CD4-positive, CD25-positive, alpha-beta regulatory T cell (primary cell): ENCODE data around the gene LMX1B. TPM values are rescaled to one million over a fixed set of nuclear protein-coding genes. Genes with fewer than 3 reads are reported as not detected.

Experiments
- ATAC-seq, 2 donors: fragments of 150-1000 bp; cut with Tn5 transposase; one replicate each; pipeline ENCODE4 v1.10.0; 2021; ENCODE audit warnings: low read depth in 2 of 2, moderate number of reproducible peaks in 2 of 2, moderate library complexity in 1 of 2
- DNase-seq, 3 donors: peaks; one replicate each; pipeline versions ENCODE4 v3.0.0 to v3.0.0-alpha.2; 2012 to 2022; ENCODE audit warnings: mixed read lengths in 1 of 3
- H3K27ac ChIP-seq: one replicate; pipeline ENCODE4 v1.7.0; 2013; ENCODE audit warnings: mild to moderate bottlenecking, low read length; ENCODE audit not compliant: insufficient read depth, poor library complexity, severe bottlenecking
- H3K27me3 ChIP-seq: one replicate; pipeline ENCODE4 v1.7.0; 2013; ENCODE audit warnings: low read length; ENCODE audit not compliant: control insufficient read depth, insufficient read depth
- H3K36me3 ChIP-seq: one replicate; pipeline ENCODE4 v1.7.0; 2013; ENCODE audit warnings: mild to moderate bottlenecking, low read length, moderate library complexity; ENCODE audit not compliant: control insufficient read depth, insufficient read depth
- H3K4me1 ChIP-seq: 2 replicates; pipeline ENCODE4 v1.7.0; 2013; ENCODE audit warnings: mild to moderate bottlenecking, low read length; ENCODE audit not compliant: insufficient read depth, control insufficient read depth, poor library complexity, severe bottlenecking
- H3K4me3 ChIP-seq: one replicate; pipeline ENCODE4 v1.7.0; 2013; ENCODE audit warnings: low read depth, mild to moderate bottlenecking, low read length, moderate library complexity
- H3K9me3 ChIP-seq, 2 experiments: 1 replicate in 1 of 2; 2 replicates in 1 of 2; pipeline ENCODE4 v1.7.0; 2013; ENCODE audit warnings: low read length in 2 of 2, mild to moderate bottlenecking in 1 of 2, moderate library complexity in 1 of 2; ENCODE audit not compliant: control insufficient read depth in 2 of 2
- H3K27ac Mint-ChIP-seq, 3 donors: one replicate each; pipeline ENCODE4 v1.8.0; 2020 to 2022; ENCODE audit warnings: mild to moderate bottlenecking in 3 of 3, mixed read lengths in 3 of 3, moderate library complexity in 2 of 3
- H3K27me3 Mint-ChIP-seq: one replicate; pipeline ENCODE4 v1.8.0; 2022; ENCODE audit warnings: mild to moderate bottlenecking, mixed read lengths
- H3K36me3 Mint-ChIP-seq: one replicate; pipeline ENCODE4 v1.8.0; 2020; ENCODE audit warnings: mixed read lengths
- H3K4me1 Mint-ChIP-seq, 4 donors: one replicate each; pipeline ENCODE4 v1.8.0; 2020 to 2022; ENCODE audit warnings: mixed read lengths in 4 of 4, mild to moderate bottlenecking in 1 of 4
- H3K4me3 Mint-ChIP-seq, 4 donors: one replicate each; pipeline ENCODE4 v1.8.0; 2020 to 2022; ENCODE audit warnings: mild to moderate bottlenecking in 4 of 4, mixed read lengths in 4 of 4, moderate library complexity in 3 of 4
- H3K9me3 Mint-ChIP-seq, 7 donors: one replicate each; pipeline ENCODE4 v1.8.0; 2020 to 2022; ENCODE audit warnings: mixed read lengths in 7 of 7, mild to moderate bottlenecking in 3 of 7, moderate library complexity in 2 of 7
- polyA plus RNA-seq, 4 donors: library from polyadenylated mRNA; unstranded; fragments of 300-500 nt; fragmentation: Illumina TruSeq; gene quantifications; one replicate each; pipeline ENCODE4 v1.2.3, GENCODE V29; 2021
- total RNA-seq: library from RNA; stranded (reverse); gene quantifications from one replicate; pipeline ENCODE4 v1.2.3, GENCODE V29; 2022

LMX1B gene
- total and polyA plus RNA-seq, 5 donors from 2014 or later = not detected

DNA sequence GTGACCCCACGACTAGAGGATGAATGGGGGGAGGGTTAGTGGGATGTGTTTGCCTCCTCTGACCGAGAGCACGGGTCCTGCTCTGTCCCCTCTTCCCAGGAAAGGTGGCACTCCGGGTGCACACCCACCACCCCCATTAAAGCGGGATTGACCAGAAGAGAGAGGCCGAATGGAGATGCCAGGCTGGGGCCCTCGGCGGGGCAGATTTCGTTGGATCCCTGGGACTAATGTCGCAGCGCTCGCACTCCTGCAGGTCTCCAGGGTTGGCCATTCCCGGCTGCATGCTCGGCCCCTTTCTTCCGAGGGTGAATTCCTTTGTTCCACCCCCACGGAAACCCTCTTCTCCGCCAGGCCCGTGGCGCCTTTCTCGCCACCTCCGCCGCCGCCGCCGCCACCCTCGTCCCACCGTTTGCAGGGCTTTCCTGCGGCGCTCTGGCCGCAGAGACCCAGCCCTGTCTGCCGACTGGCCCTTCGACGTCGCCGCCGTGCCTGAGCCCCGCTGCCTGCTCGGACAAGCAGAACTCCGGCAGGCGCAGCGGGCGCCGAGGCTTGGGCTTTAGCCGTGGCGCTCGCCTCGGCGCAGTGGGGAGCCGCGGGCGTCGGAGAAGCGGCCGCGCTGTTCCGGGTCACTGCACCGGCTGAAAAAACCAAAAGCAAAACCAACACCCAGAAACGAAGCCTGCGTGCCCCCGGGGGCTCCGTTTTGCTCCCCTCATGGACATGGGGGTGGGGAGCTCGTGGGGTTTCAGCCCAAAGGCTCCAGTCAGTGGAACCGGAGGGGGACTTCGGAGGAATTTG, 11.8 kb downstream of the LMX1B start:
- ATAC-seq (no peak), DNase-seq (peak in 1 of 3 donors; percentile 18)
- Mint-ChIP-seq H3K4me1 (peaks cover 3 to 14% (median 5%) of the 10 kb centered on the region in 4 donors), H3K9me3 (peaks cover 0 to 8% (median 0%) of the 10 kb centered on the region in 7 donors), H3K36me3 (no peaks in the 10 kb centered on the region), H3K27me3 (peaks cover 82% of the 10 kb centered on the region), H3K27ac (no peak overlapping the region), H3K4me3 (peak overlapping the region in 3 of 4 donors; percentile 67 to 80 (median 70))
- H3K36me3 ChIP-seq = no peaks in the 10 kb centered on the region
- H3K4me3 ChIP-seq = peak overlapping the region; percentile 13
- H3K4me1 ChIP-seq = peaks cover 12% of the 10 kb centered on the region
- no peaks in the 10 kb centered on the region for H3K9me3 ChIP-seq
- H3K27me3 ChIP-seq = peaks cover 14% of the 10 kb centered on the region
- no peak overlapping the region for H3K27ac ChIP-seq

DNA sequence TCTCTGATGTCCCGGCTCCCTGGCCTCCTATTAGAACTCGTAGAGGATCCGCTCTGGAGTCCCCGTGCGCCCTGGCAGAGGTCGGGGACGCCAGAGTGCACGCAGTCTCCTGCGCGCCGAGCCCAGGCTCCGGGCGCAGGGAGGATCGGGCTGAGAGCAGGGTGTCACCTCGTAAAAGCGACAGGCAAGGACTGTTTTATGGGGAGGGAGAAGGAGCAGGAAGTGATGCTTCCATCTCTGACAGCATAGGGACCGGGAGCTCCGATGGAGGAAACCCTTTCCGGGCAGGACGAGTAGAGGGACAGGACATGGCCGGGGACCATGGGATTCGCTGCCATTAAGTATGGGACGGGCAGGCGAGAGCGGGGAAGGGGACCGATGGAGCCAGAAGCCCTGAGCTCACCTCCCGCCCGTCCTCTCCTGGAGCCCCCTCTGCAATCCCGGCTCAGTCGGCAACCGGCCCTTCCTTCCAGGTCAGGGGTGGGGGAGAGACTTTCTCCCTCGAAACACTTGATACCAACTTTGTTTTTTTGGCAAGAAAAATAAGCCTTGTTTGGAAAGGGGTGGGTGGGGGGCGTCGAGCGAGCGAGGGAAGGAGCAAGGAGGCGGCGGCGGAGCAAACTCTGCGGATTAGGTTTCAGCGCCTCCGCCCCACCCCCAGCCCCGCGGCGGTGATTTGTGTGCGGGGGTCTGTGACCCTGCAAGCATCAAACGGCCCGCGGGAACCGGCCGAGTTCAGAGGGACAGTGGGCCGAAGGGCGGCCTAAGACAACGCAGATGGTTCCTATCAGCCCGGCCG, 12.6 kb downstream of the LMX1B start:
- H3K36me3 Mint-ChIP-seq = no peaks in the 10 kb centered on the region
- peak overlapping the region in 3 of 4 donors; percentile 66 to 80 (median 67) for H3K4me3 Mint-ChIP-seq
- H3K27me3 Mint-ChIP-seq = peaks cover 78% of the 10 kb centered on the region
- H3K36me3 ChIP-seq = no peaks in the 10 kb centered on the region
- peaks cover 3 to 14% (median 5%) of the 10 kb centered on the region in 4 donors for H3K4me1 Mint-ChIP-seq
- ATAC-seq (no peak), DNase-seq (no peak)
- no peak overlapping the region for H3K27ac ChIP-seq
- H3K27me3 ChIP-seq = peaks cover 9% of the 10 kb centered on the region
- no peaks in the 10 kb centered on the region for H3K9me3 ChIP-seq
- peaks cover 0 to 6% (median 0%) of the 10 kb centered on the region in 7 donors for H3K9me3 Mint-ChIP-seq
- H3K4me3 ChIP-seq = peak overlapping the region; percentile 13
- H3K27ac Mint-ChIP-seq = no peak overlapping the region
- peaks cover 12% of the 10 kb centered on the region for H3K4me1 ChIP-seq

DNA sequence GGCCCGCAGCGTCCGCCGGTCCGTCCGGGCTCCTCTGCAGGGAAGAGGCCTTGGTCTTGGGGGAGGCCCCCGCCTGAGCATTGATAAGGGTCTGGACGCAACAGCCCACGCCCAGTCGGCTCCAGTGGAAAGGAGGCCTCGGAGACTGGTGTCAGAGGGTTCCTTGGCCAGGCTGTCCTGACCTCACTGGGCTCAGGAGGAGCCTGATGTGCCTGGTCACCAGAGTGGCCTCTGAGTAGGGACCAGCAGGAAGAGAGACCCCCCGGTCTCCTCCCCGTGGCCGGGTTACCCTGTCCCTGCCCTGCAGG, 13.2 kb downstream of the LMX1B start:
- no peak overlapping the region for H3K27ac ChIP-seq
- H3K27ac Mint-ChIP-seq = no peak overlapping the region
- no peaks in the 10 kb centered on the region for H3K9me3 ChIP-seq
- peaks cover 7% of the 10 kb centered on the region for H3K27me3 ChIP-seq
- ATAC-seq (no peak), DNase-seq (no peak)
- no peak overlapping the region for H3K4me3 ChIP-seq
- no peaks in the 10 kb centered on the region for H3K36me3 ChIP-seq
- peak overlapping the region in 2 of 4 donors; percentile 22 to 35 for H3K4me3 Mint-ChIP-seq
- H3K36me3 Mint-ChIP-seq = no peaks in the 10 kb centered on the region
- peaks cover 78% of the 10 kb centered on the region for H3K27me3 Mint-ChIP-seq
- peaks cover 0 to 6% (median 0%) of the 10 kb centered on the region in 7 donors for H3K9me3 Mint-ChIP-seq
- peaks cover 12% of the 10 kb centered on the region for H3K4me1 ChIP-seq
- peaks cover 3 to 12% (median 5%) of the 10 kb centered on the region in 4 donors for H3K4me1 Mint-ChIP-seq

DNA sequence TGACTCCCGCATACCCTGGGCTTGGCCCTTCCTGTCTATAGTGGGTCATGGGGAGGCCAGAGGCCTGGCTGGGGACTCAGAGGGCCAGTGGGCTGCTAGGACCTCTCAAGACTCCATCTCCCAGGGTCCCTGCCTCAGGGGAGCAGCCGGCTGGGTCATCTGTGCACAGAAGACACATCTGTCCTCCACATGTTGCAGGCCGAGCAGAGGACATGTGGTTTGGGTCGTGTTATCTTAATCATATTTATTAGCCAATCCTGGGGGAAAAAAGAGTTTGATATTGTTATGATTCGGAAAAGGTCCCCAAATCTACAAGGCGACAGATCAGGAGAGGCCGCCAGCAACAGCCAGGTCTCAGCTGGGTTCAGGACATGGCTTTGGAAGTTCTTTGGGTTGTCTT, 14.4 kb downstream of the LMX1B start:
- Histone ChIP-seq H3K4me3 (no peak overlapping the region), H3K27me3 (peaks cover 7% of the 10 kb centered on the region), H3K4me1 (peaks cover 12% of the 10 kb centered on the region), H3K9me3 (no peaks in the 10 kb centered on the region), H3K27ac (no peak overlapping the region), H3K36me3 (no peaks in the 10 kb centered on the region)
- no peak overlapping the region for H3K27ac Mint-ChIP-seq
- DNase-seq (no peak), ATAC-seq (no peak)
- peaks cover 68% of the 10 kb centered on the region for H3K27me3 Mint-ChIP-seq
- peaks cover 3 to 12% (median 5%) of the 10 kb centered on the region in 4 donors for H3K4me1 Mint-ChIP-seq
- H3K36me3 Mint-ChIP-seq = no peaks in the 10 kb centered on the region
- peaks cover 0 to 6% (median 0%) of the 10 kb centered on the region in 7 donors for H3K9me3 Mint-ChIP-seq
- no peak overlapping the region for H3K4me3 Mint-ChIP-seq

DNA sequence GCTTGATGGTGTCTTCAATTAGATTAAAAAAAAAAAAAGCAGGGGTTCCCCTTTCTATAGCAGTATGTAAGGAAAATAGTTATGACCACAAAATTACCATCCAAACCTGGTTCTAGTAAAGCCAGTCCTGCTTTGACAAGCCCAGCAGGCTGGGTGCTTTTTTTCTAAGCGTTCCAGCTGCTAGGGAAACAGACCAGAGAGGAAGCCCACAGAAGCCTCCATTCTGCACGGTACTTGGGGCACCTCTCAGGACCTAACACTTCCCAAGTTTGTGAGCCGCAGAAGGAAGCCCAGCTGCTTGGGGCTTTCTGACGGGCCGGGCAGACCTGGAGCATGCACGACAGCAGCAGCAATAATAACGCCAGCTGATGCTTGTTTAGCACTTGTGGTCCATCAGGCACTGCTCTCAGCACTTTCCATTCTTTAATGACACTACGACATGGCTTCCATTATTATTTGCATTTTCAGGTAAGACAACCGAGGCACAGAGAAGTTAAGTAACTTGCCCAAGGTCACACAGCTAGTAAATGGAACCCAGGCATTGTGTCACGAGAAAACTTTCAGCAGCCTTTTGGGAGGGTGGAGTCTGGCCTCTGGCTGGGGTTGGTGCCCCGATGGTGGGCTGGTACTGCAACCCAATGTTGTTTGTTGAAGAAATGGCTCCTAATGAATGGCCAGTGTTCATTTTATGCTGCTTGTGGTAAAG, 15.4 kb downstream of the LMX1B start:
- DNase-seq = no peak
- Mint-ChIP-seq H3K9me3 (peaks cover 0 to 6% (median 0%) of the 10 kb centered on the region in 7 donors), H3K27me3 (peaks cover 62% of the 10 kb centered on the region), H3K36me3 (no peaks in the 10 kb centered on the region), H3K27ac (no peak overlapping the region), H3K4me3 (peak overlapping the region in 1 of 4 donors; percentile 54), H3K4me1 (peaks cover 3 to 12% (median 5%) of the 10 kb centered on the region in 4 donors)
- ATAC-seq = no peak
- H3K27me3 ChIP-seq = peaks cover 7% of the 10 kb centered on the region
- no peak overlapping the region for H3K4me3 ChIP-seq
- no peaks in the 10 kb centered on the region for H3K9me3 ChIP-seq
- no peaks in the 10 kb centered on the region for H3K36me3 ChIP-seq
- no peak overlapping the region for H3K27ac ChIP-seq
- H3K4me1 ChIP-seq = peaks cover 12% of the 10 kb centered on the region

DNA sequence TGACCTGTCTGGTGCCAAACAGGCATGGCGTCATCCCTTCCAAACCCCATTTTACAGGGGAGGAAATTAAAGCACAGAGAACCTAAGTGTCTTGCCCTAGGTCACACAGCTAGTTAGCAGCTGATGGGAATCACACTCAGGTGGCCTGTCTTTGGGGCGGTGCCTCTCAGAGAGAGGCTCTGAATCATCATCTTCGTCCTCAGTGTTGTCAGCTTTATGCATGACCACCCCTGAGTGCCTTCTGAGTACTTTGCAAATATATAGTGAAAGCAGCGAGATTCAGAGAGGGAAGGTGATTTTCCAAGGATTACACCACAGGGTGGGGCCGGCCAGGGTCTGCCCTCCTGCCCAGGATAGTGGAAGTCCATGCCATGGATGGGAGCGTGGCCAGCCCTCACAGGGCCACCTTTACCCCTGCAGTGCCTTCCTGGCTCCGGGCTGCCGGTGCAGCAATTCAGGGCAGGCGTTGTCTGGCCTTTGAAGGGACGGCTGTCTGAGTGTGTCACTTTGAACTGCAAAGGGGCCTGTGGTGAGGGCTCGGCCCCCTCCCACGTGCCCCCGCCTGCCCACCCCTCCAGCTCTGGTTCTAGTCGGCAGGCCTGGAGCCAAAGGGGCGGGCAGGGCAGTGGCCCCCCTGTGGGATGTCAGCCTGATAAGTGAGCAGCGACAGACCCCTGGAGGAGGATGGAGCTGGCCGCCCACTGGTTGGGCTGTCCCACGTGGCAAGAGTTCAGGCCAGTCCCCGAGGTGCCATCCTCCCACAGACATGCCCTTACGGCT, 16.9 kb downstream of the LMX1B start:
- Histone ChIP-seq H3K4me3 (no peak overlapping the region), H3K36me3 (no peaks in the 10 kb centered on the region), H3K9me3 (no peaks in the 10 kb centered on the region), H3K27me3 (peaks cover 7% of the 10 kb centered on the region), H3K4me1 (peaks cover 11% of the 10 kb centered on the region), H3K27ac (no peak overlapping the region)
- peaks cover 0 to 6% (median 3%) of the 10 kb centered on the region in 4 donors for H3K4me1 Mint-ChIP-seq
- H3K27me3 Mint-ChIP-seq = peaks cover 56% of the 10 kb centered on the region
- no peak overlapping the region for H3K4me3 Mint-ChIP-seq
- no peak for ATAC-seq
- no peaks in the 10 kb centered on the region for H3K36me3 Mint-ChIP-seq
- no peak overlapping the region for H3K27ac Mint-ChIP-seq
- peaks cover 0 to 6% (median 0%) of the 10 kb centered on the region in 7 donors for H3K9me3 Mint-ChIP-seq
- no peak for DNase-seq

DNA sequence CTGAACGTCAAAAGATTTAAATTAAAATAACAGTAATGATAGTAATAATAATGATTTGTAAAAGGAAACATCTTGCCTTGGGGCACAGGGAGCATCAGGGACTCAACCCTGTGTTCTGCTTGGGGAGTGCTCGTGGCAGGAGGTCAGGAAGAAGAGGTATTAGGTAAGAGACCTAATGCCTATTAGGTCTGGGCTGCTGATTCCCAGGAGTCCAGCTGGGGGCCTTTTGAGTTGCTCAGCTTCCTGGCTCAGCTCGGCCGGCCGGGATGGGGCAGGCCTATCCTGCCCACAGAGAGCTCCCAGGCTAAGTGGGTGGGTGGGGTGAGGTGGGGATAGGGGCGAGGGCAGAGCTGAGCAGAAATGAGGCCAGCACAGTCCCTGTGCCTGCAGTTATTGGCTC, 17.5 kb downstream of the LMX1B start:
- peaks cover 0 to 3% (median 0%) of the 10 kb centered on the region in 7 donors for H3K9me3 Mint-ChIP-seq
- Histone ChIP-seq H3K9me3 (no peaks in the 10 kb centered on the region), H3K4me3 (no peak overlapping the region), H3K27ac (no peak overlapping the region), H3K36me3 (no peaks in the 10 kb centered on the region), H3K27me3 (peaks cover 7% of the 10 kb centered on the region), H3K4me1 (peaks cover 5% of the 10 kb centered on the region)
- H3K36me3 Mint-ChIP-seq = no peaks in the 10 kb centered on the region
- H3K4me1 Mint-ChIP-seq = peaks cover 0 to 4% (median 2%) of the 10 kb centered on the region in 4 donors
- ATAC-seq (no peak), DNase-seq (no peak)
- H3K27ac Mint-ChIP-seq = no peak overlapping the region
- peaks cover 56% of the 10 kb centered on the region for H3K27me3 Mint-ChIP-seq
- H3K4me3 Mint-ChIP-seq = no peak overlapping the region
